OCI-LY3 (cell line): ENCODE measurements around the gene ZDHHC24.

Experiments
- H2AFZ ChIP-seq: fragments of 200-600, 300-600 bp; shearing (Covaris generic); 2 replicates; pipeline ENCODE4 v1.6.0; 2014; ENCODE audit warnings: antibody characterized with exemption, low read depth, low read length
- H3K27ac ChIP-seq: fragments of 200-600, 300-600 bp; sonication (generic); 2 replicates; pipeline ENCODE4 v1.5.1; 2014; ENCODE audit warnings: mild to moderate bottlenecking, low read length, moderate library complexity, mixed read lengths
- H3K27me3 ChIP-seq: fragments of 200-600, 300-600 bp; sonication (generic); 2 replicates; pipeline ENCODE4 v1.6.1; 2014; ENCODE audit warnings: low read depth, low read length, mixed read lengths
- H3K36me3 ChIP-seq: fragments of 200-600, 300-600 bp; sonication (generic); replicated peaks from 2 replicates; pipeline ENCODE3; 2014; ENCODE audit warnings: low read depth, low read length, mixed read lengths
- H3K4me1 ChIP-seq: fragments of 300-600, 200-600 bp; sonication (generic); 2 replicates; pipeline ENCODE4 v1.6.1; 2014; ENCODE audit warnings: low read length, mixed read lengths
- H3K4me2 ChIP-seq: fragments of 200-600, 300-600 bp; sonication (generic); 2 replicates; pipeline ENCODE4 v1.6.1; 2014; ENCODE audit warnings: low read length, mixed read lengths
- H3K4me3 ChIP-seq: fragments of 300-600, 200-600 bp; sonication (generic); 2 replicates; pipeline ENCODE4 v1.5.1; 2014; ENCODE audit warnings: antibody characterized with exemption, mild to moderate bottlenecking, low read length, moderate library complexity
- H3K79me2 ChIP-seq: fragments of 300-600, 200-600 bp; shearing (Covaris generic); 2 replicates; pipeline ENCODE4 v1.6.1; 2014; ENCODE audit warnings: mild to moderate bottlenecking, low read length, mixed read lengths
- H3K9ac ChIP-seq: fragments of 300-600, 200-600 bp; shearing (Covaris generic); 2 replicates; pipeline ENCODE4 v1.6.0; 2014; ENCODE audit warnings: mild to moderate bottlenecking, low read length, moderate library complexity
- H3K9me3 ChIP-seq: fragments of 200-600, 300-600 bp; shearing (Covaris generic); 2 replicates; pipeline ENCODE4 v1.6.1; 2014; ENCODE audit warnings: low read length, mixed read lengths; ENCODE audit not compliant: insufficient read depth
- H4K20me1 ChIP-seq: fragments of 200-600, 300-600 bp; sonication (generic); 2 replicates; pipeline ENCODE4 v1.6.1; 2016; ENCODE audit warnings: low read length, mixed read lengths; ENCODE audit not compliant: insufficient read depth
- EZH2phosphoT487 ChIP-seq: fragments of 200-600 bp; shearing (Covaris generic); IDR thresholded peaks from 2 replicates; pipeline ENCODE4 v1.6.1; 2018; ENCODE audit warnings: antibody characterized with exemption, mixed run types, low read depth
- TF ChIP-seq, protein P1 (sequence below): fragments of 200-600, 300-600 bp; sonication (generic); IDR thresholded peaks from 2 replicates; pipeline ENCODE4 v1.5.1; 2014; ENCODE audit warnings: antibody characterized with exemption, low read length, low read depth

The ZDHHC24 gene

DNA sequence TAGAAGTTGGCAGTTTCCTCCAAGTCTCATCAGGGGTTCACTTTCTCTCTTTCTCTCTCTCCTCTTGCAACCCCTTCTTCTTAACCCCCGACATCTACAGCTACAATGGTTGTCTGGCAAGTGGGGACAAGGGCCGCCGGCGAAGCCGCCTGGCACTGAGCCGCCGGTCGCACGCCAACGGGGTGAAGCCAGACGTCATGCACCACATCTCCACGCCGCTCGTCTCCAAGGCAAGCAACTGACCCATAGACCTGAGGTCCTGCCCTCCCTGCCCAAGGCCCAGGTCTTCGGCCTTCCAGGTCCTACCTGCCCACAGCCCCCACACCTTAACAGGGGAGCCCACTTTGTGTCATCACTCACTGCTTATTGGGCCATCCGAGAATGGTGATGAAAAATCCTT, 74.7 kb downstream of the ZDHHC24 start:
- no peak for TF ChIP-seq EZH2phosphoT487
- TF ChIP-seq, protein P1, sequence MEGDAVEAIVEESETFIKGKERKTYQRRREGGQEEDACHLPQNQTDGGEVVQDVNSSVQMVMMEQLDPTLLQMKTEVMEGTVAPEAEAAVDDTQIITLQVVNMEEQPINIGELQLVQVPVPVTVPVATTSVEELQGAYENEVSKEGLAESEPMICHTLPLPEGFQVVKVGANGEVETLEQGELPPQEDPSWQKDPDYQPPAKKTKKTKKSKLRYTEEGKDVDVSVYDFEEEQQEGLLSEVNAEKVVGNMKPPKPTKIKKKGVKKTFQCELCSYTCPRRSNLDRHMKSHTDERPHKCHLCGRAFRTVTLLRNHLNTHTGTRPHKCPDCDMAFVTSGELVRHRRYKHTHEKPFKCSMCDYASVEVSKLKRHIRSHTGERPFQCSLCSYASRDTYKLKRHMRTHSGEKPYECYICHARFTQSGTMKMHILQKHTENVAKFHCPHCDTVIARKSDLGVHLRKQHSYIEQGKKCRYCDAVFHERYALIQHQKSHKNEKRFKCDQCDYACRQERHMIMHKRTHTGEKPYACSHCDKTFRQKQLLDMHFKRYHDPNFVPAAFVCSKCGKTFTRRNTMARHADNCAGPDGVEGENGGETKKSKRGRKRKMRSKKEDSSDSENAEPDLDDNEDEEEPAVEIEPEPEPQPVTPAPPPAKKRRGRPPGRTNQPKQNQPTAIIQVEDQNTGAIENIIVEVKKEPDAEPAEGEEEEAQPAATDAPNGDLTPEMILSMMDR: no peak
- Histone ChIP-seq H3K4me1 (peaks cover 7% of the 10 kb centered on the region; the same call in 1 of the 2 replicates), H3K27me3 (no peaks in the 10 kb centered on the region), H3K9ac (no peak overlapping the region), H3K4me2 (no peak overlapping the region), H3K79me2 (no peaks in the 10 kb centered on the region), H3K36me3 (peaks cover 9% of the 10 kb centered on the region), H2AFZ (no peak overlapping the region), H3K9me3 (no peaks in the 10 kb centered on the region), H3K4me3 (no peak overlapping the region), H4K20me1 (no peaks in the 10 kb centered on the region), H3K27ac (no peak overlapping the region)
